Stimulated activated CD8-positive, alpha-beta memory T cell treated with anti-CD3 and anti-CD28 coated beads, Interleukin-7, amount 100 ng/mL, for 4 hours (primary cell): ENCODE results near the gene LY86.

Experiments used
- DNase-seq, 2 donors: peaks; one replicate each; pipeline ENCODE4 v3.0.0-alpha.2; 2020; ENCODE audit warnings: low read depth in 2 of 2

The LY86 gene

GRCh38 chr6:6701864-6702263, 113.3 kb downstream of the LY86 start:
- no peak for DNase-seq

DNA sequence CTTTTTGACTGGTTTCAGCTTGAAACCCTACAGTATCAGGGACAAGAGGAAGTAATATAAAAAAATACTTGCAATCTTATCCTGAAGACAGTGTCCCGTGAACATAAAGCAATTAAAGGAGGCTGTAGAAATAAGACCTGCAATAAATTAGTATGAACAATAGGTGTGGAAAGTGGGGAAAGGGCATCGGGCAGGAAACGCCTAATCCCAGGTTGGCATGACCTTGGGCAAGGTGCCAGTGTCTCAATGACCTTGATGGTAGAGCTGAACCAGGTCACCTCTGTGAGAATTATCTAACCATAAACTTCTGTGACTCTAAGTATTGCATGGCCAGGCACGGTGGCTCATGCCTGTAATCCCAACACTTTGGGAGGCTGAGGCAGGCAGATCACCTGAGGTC, 115.2 kb downstream of the LY86 start:
- DNase-seq, result no peak
